T follicular helper cell (primary cell): ENCODE results near the gene PAX7.
A peak's percentile ranks its signal among the peaks of the same experiment; 100 is the strongest.

ENCODE experiments used
- DNase-seq: peaks from one replicate; pipeline ENCODE4 v3.0.0-alpha.2; 2020; ENCODE audit warnings: low read depth

Gene PAX7

GRCh38 chr1:18641005-18641941, 10.6 kb downstream of the PAX7 start:
- DNase-seq = no peak

GRCh38 chr1:18642278-18643095, 11.8 kb downstream of the PAX7 start:
- DNase-seq = no peak

GRCh38 chr1:18643154-18644012, 12.7 kb downstream of the PAX7 start:
- DNase-seq = no peak

- DNase-seq = no peak
These were observed 13.4 kb downstream of the PAX7 start for GRCh38 chr1:18644013-18644399.

- no peak for DNase-seq
These were observed 13.8 kb downstream of the PAX7 start for GRCh38 chr1:18644446-18644845.

- DNase-seq = no peak
These were observed 14.5 kb downstream of the PAX7 start for GRCh38 chr1:18644973-18645746.

GRCh38 chr1:18645747-18646090, 15.1 kb downstream of the PAX7 start:
- no peak for DNase-seq

- DNase-seq = no peak
These were observed 15.6 kb downstream of the PAX7 start for GRCh38 chr1:18646091-18646785.

GRCh38 chr1:18646786-18647410, 16.3 kb downstream of the PAX7 start:
- DNase-seq = no peak

- no peak for DNase-seq
These were observed 17.1 kb downstream of the PAX7 start for GRCh38 chr1:18647681-18648214.

- no peak for DNase-seq
These were observed 19.2 kb downstream of the PAX7 start for GRCh38 chr1:18649693-18650370.

GRCh38 chr1:18651713-18652112, 21.1 kb downstream of the PAX7 start:
- peak; percentile 6 for DNase-seq

- no peak for DNase-seq
These were observed 22.1 kb downstream of the PAX7 start for GRCh38 chr1:18652791-18653190.

- DNase-seq = no peak
These were observed 22.7 kb downstream of the PAX7 start for GRCh38 chr1:18653367-18653766.

GRCh38 chr1:18653916-18654315, 23.3 kb downstream of the PAX7 start:
- no peak for DNase-seq

GRCh38 chr1:18654599-18654998, 24.0 kb downstream of the PAX7 start:
- no peak for DNase-seq

- DNase-seq = no peak
These were observed 27.0 kb downstream of the PAX7 start for GRCh38 chr1:18657506-18658201.

GRCh38 chr1:18658831-18659230, 28.2 kb downstream of the PAX7 start:
- DNase-seq = no peak
